ENCODE data around the gene SYT7. TPM values are rescaled to one million over a fixed set of nuclear protein-coding genes. Genes with fewer than 3 reads are reported as not detected.
A peak's percentile ranks its signal among the peaks of the same experiment; 100 is the strongest.

The SYT7 gene
- total RNA-seq, 1 experiment from 2014 or later, result 25.2 TPM

DNA sequence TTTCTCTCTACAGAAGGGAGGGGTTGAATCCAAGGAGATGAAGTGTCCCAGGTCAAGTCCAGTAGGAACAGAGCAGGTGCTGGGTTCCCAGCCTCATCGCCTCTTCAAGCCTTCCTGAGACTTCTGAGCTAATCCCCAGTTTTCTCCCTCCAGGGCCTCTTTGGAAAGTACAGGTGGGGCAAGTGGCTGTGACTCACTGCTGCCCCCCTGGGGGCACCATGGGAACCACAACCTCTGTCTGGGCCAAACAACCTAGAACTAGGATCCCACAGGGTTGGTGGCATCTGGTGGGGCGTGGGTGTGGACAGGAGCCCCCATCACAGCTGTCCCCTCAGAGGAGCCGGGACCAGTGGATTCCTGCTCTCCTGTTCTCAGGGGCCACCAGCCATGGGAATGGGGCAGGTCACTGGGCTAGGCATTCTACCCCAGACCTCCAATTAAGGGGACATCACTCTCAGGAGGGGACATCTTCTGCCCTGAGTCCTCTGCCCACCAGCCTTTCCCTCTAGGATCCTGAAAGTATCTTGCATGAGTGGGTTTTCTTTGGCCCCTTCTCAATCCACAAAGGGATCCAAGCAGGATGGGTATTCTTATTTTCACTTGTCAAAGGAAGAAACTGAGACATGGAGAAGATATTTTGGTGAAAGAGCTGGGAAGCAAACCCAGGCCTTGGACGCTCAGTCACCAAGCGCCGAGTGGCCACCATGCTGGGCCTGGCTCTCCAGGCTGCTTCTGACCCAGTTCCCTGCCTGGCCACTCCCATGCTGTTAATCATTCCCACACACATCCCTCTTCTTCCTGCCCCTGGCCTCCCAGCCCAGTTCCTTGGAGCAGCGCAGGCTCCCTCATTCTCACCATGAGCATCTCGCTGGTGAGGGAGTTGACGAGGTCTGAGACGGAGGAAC, 48.5 kb downstream of the SYT7 start:
- DNase-seq (ENCODE audit: unreplicated experiment), result peak; percentile 67
- ChIA-PET CTCF (interaction anchor here (0.5 to 9.3 kb wide), 17 partner anchors 9 to 1410 kb away, joined by 3 to 77 read pairs (median 3); no protein-coding TSS in a partner anchor), POLR2A (interaction anchor here (0.6 kb wide), 1 partner anchor 1067 kb away, joined by 3 read pairs; no protein-coding TSS in a partner anchor)
- TF ChIP-seq CTCF (IDR thresholded peaks at IDR 0.05; ENCODE audit: unreplicated experiment), result peak; percentile 72
- Mint-ChIP-seq H3K27ac (ENCODE audit: low read depth, unreplicated experiment) (no peak overlapping the region), H3K27me3 (ENCODE audit: insufficient read depth, unreplicated experiment) (no peaks in the 10 kb centered on the region), H3K36me3 (ENCODE audit: insufficient read depth, unreplicated experiment) (no peaks in the 10 kb centered on the region), H3K4me3 (ENCODE audit: unreplicated experiment) (no peak overlapping the region), H3K4me1 (ENCODE audit: insufficient read depth, unreplicated experiment) (peaks cover 19% of the 10 kb centered on the region), H3K9me3 (ENCODE audit: unreplicated experiment) (no peaks in the 10 kb centered on the region)
- intact Hi-C loops (cut with micrococcal nuclease), result loop anchor here (1.0 kb wide), 1 partner anchor 96 kb away; no protein-coding TSS in a partner anchor
- no TSS peak for BruUV-seq (replicated peaks)

- H3K36me3 Mint-ChIP-seq (ENCODE audit: insufficient read depth, unreplicated experiment), result no peaks in the 10 kb centered on the region
- no peak for DNase-seq (ENCODE audit: unreplicated experiment)
- TF ChIP-seq CTCF (IDR thresholded peaks at IDR 0.05; ENCODE audit: unreplicated experiment), result no peak
- CTCF ChIA-PET, result interaction anchor here (0.5 to 9.3 kb wide), 11 partner anchors 10 to 696 kb away, joined by 3 to 77 read pairs (median 3); no protein-coding TSS in a partner anchor
- H3K27ac Mint-ChIP-seq (ENCODE audit: low read depth, unreplicated experiment), result no peak overlapping the region
- H3K9me3 Mint-ChIP-seq (ENCODE audit: unreplicated experiment), result no peaks in the 10 kb centered on the region
- no peak overlapping the region for H3K4me3 Mint-ChIP-seq (ENCODE audit: unreplicated experiment)
- H3K27me3 Mint-ChIP-seq (ENCODE audit: insufficient read depth, unreplicated experiment), result no peaks in the 10 kb centered on the region
- peaks cover 19% of the 10 kb centered on the region for H3K4me1 Mint-ChIP-seq (ENCODE audit: insufficient read depth, unreplicated experiment)
- POLR2A ChIA-PET, result no interaction called here
- no TSS peak for BruUV-seq (replicated peaks)
- intact Hi-C loops (cut with micrococcal nuclease), result no loop called here
Observed at GRCh38 chr11:61531044-61531443, 49.8 kb downstream of the SYT7 start.

GRCh38 chr11:61529537-61530225, 51.2 kb downstream of the SYT7 start:
- intact Hi-C loops (cut with micrococcal nuclease), result no loop called here
- no peaks in the 10 kb centered on the region for H3K27me3 Mint-ChIP-seq (ENCODE audit: insufficient read depth, unreplicated experiment)
- H3K4me1 Mint-ChIP-seq (ENCODE audit: insufficient read depth, unreplicated experiment), result peaks cover 19% of the 10 kb centered on the region
- H3K4me3 Mint-ChIP-seq (ENCODE audit: unreplicated experiment), result no peak overlapping the region
- no peak overlapping the region for H3K27ac Mint-ChIP-seq (ENCODE audit: low read depth, unreplicated experiment)
- no peaks in the 10 kb centered on the region for H3K9me3 Mint-ChIP-seq (ENCODE audit: unreplicated experiment)
- no peak for TF ChIP-seq CTCF (IDR thresholded peaks at IDR 0.05; ENCODE audit: unreplicated experiment)
- H3K36me3 Mint-ChIP-seq (ENCODE audit: insufficient read depth, unreplicated experiment), result no peaks in the 10 kb centered on the region
- ChIA-PET POLR2A (interaction anchor here (0.5 to 0.6 kb wide), 2 partner anchors 52 to 100 kb away, joined by 3 read pairs; partner anchors contain the start of genes CPSF7 and SDHAF2), CTCF (interaction anchor here (0.8 to 9.3 kb wide), 6 partner anchors 13 to 109 kb away, joined by 3 to 77 read pairs (median 5); no protein-coding TSS in a partner anchor)
- BruUV-seq (replicated peaks), result no TSS peak
- DNase-seq (ENCODE audit: unreplicated experiment), result peak; percentile 41

GRCh38 chr11:61528114-61528513, 52.8 kb downstream of the SYT7 start:
- peaks cover 19% of the 10 kb centered on the region for H3K4me1 Mint-ChIP-seq (ENCODE audit: insufficient read depth, unreplicated experiment)
- no peak for DNase-seq (ENCODE audit: unreplicated experiment)
- ChIA-PET CTCF (interaction anchor here (1.3 to 9.3 kb wide), 2 partner anchors 11 to 25 kb away, joined by 4 to 77 read pairs; no protein-coding TSS in a partner anchor), POLR2A (no interaction called here)
- intact Hi-C loops (cut with micrococcal nuclease), result no loop called here
- TF ChIP-seq CTCF (IDR thresholded peaks at IDR 0.05; ENCODE audit: unreplicated experiment), result no peak
- no peak overlapping the region for H3K4me3 Mint-ChIP-seq (ENCODE audit: unreplicated experiment)
- no peaks in the 10 kb centered on the region for H3K27me3 Mint-ChIP-seq (ENCODE audit: insufficient read depth, unreplicated experiment)
- H3K9me3 Mint-ChIP-seq (ENCODE audit: unreplicated experiment), result no peaks in the 10 kb centered on the region
- no peak overlapping the region for H3K27ac Mint-ChIP-seq (ENCODE audit: low read depth, unreplicated experiment)
- no peaks in the 10 kb centered on the region for H3K36me3 Mint-ChIP-seq (ENCODE audit: insufficient read depth, unreplicated experiment)
- no TSS peak for BruUV-seq (replicated peaks)

Data from MCF 10A (cell line).